GM21526 (cell line): ENCODE measurements around the gene PPP5C.
"Not testable (repeated sequence)": the region's sequence is repeated elsewhere in the genome, so short reads cannot be mapped to it uniquely, and the experiment has no call there.

Experiments
- ATAC-seq: cut with Tn5 transposase; IDR thresholded peaks from one replicate; pipeline ENCODE4 v1.9.1; 2021; ENCODE audit warnings: moderate library complexity; ENCODE audit not compliant: unreplicated experiment, low FRiP score

Gene PPP5C

GRCh38 chr19:46383846-46384245 is 37.0 kb downstream of the PPP5C start:
- ATAC-seq, result no peak

GRCh38 chr19:46384396-46384795 is 37.5 kb downstream of the PPP5C start:
- ATAC-seq, result no peak

DNA sequence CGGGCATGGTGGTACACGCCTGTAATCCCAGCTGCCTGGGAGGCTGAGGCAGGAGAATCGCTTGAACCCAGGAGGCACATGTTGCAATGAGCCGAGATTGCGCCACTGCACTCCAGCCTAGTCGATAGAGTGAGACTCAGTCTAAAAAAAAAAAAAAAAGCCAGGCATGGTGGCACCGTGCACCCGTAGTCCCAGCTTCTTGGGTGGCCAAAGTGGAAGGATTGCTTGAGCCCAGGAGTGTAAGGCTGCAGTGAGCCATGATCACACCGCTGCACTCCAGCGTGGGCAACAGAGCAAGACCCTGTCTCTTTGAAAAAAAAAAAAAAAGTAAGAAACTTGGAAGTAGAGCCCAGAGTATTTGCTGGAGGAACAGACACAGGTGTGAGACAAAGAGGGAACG is 38.7 kb downstream of the PPP5C start:
- ATAC-seq, result no peak

DNA sequence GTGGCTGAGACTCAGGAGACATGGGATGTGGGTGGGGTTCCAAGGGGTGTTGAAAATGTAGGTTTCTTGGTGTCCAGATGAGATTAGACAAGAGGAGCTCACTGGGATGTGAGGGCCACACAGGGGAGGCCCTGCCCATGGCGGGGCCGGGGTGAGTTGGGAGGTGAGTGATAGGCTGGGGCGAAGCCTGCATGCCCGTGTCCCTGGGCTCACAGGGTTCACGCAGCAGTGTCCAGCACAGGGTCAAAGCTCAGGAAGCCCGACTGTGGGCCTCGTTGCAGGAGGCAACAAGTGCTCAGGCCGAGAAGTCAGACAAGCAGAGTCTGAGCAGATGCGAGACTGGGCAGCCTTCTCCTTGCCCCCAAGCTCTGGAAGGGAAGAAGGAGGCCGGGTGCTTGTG is 39.3 kb downstream of the PPP5C start:
- ATAC-seq, result no peak

DNA sequence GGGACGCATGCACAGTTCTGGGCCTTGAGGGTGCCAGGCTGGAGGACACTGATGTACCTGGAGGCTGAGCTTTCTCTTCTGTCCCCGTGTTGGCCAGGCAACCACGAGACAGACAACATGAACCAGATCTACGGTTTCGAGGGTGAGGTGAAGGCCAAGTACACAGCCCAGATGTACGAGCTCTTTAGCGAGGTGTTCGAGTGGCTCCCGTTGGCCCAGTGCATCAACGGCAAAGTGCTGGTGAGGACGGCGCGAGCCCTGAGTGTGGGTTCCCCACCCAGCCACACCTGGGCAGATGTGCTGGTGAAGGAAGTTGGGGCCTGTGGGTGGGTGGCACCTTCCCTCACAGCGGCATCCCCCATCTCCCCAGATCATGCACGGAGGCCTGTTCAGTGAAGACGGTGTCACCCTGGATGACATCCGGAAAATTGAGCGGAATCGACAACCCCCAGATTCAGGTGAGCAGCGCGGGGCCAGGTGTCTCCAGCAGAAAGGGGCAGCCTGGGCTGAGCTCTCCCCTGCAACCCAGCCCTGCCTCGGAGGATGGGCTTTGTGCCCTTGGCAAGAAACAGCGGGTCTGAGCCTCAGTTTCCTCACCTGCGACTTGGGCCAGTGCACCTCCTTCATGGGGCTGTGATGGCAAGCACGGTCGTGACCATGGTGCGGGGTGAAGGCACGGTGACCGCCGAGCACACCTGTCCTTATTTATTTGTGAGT is 40.3 kb downstream of the PPP5C start:
- no peak for ATAC-seq

DNA sequence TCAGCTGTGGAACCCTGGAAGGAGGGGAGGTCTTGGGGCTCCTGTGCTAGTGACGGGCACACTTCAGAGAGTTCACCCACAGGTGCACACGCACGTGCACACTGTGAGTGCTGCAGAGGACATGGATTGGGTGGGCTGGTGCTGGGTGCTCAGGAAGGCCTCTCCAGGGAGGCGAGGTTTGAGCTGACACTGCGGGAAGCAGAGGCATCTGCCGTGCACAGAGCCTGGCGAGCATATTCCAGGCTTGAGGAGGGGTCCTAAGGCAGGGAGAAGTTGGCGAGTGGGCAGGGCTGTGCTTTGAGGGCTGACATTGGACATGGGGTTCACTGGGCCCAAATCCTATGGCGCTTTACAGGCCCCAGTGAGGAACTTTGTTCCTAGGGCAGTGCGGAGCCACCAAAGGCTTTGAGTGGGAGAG is 40.8 kb downstream of the PPP5C start:
- no peak for ATAC-seq

DNA sequence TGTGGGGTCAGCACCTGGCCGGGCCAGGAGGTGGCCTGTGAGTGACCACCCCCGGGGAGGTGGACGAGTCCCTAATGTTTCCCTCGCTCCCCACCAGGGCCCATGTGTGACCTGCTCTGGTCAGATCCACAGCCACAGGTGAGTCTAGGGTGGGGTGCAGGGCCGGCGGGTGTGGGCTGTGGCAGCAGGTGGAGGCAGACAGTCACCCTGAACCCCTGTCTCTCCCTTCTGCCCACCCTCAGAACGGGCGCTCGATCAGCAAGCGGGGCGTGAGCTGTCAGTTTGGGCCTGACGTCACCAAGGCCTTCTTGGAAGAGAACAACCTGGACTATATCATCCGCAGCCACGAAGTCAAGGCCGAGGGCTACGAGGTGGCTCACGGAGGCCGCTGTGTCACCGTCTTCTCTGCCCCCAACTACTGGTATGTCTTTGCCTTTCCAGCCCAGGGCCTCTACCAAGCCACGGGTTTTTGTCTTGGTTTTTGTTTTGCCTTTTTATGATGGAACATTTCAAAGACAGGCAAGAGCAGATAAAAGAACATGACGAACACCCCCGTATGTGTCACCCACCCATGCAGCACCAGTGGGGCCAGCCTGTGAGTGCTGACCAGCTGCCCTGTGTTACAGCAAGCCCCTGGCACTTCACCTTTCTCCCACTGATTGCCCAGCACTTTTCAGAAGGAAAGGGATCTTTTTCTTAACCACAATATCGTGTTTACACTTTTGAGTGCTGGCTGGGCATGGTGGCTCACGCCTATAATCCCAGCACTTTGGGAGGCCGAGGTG is 41.6 kb downstream of the PPP5C start:
- ATAC-seq, result no peak

DNA sequence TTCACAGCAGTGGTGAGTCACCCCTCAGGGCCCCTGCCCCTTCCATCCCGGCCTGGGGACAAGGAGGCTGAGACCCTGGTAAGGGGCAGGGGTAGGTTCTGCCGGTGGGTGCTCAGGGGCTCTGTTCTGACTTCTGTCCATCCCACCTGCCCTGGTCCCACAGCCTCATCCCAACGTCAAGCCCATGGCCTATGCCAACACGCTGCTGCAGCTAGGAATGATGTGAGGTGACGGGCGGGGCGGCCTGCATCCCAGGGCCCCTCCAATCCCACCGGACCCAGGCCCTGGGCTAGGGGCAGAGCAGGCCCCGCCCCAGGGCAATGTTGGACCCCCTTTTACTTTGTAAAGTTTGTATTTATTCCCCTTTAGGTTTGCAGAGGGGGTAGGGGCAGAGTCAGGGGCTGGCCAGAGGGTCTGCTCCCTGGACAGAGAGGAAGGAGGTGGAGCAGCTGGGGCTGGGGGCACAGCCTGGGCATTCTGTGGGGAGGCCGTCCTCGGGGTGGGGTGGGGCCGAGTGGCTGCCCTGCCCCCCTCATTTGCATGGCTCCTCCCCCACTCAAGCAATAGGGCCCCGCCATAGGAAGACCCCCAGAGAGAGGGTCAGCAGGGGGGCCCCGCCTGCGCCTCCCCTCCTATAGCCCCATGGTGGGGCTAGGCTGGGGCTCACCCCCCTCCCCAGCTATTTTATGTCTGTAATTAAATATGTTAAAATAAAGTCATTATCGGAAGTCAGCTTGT is 43.4 kb downstream of the PPP5C start:
- ATAC-seq, result no peak

DNA sequence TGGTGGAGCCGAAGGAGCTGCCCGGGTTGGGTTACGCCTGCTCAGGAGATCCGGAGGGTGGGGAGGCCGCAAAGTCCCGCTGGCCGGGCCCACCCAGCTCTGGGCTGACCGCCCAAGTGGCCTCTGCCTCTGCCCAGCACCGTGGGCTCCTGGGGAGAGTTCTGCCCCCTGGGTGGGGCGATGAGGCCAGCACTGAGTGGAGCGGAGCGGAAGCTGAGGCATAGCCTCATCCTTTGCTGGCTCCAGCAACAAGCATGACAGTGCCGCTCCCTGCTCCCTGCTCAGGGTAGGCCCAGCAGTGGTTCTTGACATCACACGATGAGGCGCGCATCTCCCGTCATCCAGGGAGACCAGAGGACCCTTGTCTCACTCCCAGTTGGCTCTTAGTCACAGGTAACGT is 44.0 kb downstream of the PPP5C start:
- ATAC-seq, result no peak

- no peak for ATAC-seq
Measured at GRCh38 chr19:46391296-46392251, 44.7 kb downstream of the PPP5C start.

DNA sequence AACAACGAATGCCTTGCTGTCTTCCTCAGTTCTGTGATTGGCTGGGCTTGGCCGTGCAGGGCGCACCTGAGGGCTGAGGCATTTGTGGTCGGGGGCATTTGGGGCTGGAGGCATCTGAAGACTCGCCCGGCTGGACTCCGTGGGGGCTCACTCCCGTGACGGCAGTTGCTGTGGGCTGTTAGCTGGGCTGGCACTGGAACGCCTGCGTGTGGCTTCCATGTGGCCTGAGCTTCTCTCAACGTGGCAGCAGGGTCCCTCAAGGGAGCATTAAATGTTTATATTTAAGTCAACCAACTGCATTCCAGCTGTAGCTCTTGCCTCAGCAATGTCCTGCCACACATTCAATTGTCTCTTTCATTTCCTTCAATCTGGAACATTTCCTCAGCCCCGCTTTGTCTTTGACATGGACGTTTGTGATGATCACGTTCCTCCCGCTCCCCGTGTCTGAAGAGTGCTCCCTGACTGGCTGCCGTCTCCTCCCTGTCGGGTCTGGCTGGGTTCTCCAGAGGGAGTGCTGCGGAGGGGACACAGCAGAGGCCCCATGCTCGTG is 45.4 kb downstream of the PPP5C start:
- no peak for ATAC-seq

DNA sequence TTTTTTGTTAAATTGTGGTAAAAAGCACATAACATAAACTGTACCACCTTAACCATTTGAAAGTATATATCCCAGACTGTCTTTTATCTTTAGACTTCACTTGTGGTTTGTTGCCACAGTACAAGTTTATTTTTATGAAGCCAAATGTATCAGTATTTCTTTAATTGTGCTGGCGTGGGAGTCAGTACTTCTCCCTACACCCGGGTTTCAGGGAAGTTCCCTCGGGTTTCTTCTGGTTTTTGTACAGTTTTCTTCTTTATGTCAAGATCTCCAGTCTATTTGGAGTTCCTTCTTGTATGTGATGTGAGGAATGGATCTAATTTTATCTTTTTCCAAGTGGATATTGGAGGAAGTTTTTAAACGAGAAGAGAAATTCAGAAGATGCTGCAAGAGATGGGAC is 46.0 kb downstream of the PPP5C start:
- no peak for ATAC-seq

DNA sequence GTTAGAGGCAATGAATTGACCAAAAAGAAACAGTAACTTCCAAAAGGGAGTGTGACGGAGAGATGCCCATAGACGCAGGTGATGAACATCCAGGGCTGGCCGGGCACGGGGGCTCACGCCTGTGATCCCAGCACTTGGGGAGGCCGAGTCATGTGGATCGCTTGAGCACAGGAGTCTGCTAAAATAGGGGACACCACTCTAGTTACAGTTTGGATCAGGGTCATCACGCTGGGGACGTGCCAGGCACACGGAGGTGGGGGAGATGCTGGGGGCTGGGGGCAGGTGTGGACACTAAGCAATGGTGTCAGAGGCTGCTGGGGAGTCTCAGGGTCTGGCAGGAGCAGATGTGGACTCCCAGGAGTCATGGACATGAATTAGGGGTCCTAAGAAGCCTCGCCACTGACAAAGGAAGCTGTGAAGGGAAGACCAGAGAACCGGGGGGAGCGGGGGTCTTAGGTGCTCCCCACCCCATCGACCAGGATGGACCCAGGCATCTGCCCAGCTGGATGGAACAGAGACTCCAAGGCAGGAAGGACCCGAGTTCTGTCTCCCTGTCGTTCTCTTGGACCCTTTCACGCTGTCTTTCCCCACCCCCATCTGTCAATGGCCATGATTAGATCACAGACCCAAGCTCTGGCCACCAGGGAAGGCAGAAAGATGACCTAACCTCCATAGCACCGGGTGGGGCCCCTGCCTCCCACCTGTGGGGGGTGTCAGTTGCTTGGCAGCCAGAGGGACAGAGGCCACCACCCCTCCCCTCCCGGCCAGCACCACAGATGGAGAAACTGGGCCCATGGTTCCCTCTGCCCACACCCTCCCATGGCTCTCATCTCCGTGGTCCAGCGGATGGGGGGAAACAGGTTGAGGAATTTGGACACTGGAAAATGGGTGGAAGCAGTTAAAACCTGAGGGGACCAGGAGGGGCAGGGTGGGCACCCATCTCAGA is 46.8 kb downstream of the PPP5C start:
- no peak for ATAC-seq

GRCh38 chr19:46394402-46394797 is 47.5 kb downstream of the PPP5C start:
- ATAC-seq, result no peak

- not testable (repeated sequence) for ATAC-seq
Measured at GRCh38 chr19:46397801-46398479, 51.1 kb downstream of the PPP5C start.

DNA sequence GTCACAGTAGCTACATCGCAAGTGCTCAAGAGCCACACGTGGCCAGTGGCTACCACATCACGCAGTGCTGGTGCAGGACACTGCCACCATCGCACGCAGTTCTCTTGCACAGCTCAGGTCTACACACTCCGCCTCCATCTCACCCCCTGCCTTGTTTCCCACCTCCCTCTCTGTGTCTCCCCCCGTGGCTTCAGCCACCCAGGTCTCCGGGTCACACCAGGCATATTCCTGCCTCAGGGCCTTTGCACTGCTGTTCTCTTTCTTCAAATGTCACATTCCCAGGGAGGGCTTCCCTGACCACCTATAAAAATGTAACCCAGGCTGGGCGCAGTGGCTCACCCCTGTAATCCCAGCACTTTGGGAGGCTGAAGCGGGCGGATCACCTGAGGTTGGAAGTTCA is 55.8 kb downstream of the PPP5C start:
- ATAC-seq, result no peak

DNA sequence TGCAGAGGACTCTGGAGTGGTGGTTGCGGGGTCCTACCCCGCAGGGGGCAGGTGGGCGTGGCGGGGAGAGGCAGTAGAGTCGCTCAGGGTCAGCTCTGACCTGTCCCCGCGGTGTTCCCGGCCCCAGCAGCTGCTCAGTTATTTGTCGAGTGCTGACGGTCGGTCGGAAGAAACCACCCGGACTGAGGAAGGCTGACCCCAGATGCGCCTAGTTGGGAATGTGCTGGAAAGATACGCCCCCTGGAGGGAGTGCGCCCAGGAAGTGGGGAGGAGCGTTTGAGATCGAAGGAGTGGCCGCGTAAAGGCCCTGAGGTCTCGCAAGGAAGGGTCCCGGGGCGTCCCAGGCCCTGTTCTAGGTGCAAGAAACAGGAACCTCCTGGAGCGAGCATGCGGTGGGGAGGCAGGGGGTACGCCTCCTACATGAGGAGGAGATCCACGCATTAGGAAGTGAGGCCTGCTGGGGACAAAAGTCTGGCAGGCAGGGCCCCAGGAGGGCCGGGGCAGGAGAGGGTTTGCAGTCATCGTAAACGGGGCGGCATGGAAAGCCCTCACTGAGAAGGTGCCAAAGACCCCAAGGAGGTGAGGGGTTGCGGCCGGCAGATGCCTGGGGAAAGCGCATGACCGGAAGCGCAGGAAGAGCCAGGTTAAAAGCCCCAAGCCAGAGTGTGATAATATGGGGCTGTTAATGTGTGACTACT is 57.3 kb downstream of the PPP5C start:
- ATAC-seq, result no peak
